Bronchial epithelial cell (primary cell): ENCODE measurements around the gene DNAI2. TPM values are rescaled to one million over a fixed set of nuclear protein-coding genes. Genes with fewer than 3 reads are reported as not detected.

Experiments used
- DNase-seq: peaks from one replicate; pipeline ENCODE4 v3.0.0-alpha.2; 2010; ENCODE audit warnings: low read depth
- FAIRE-seq: peaks from 2 replicates; lab custom pipeline; 2011; peaks lifted over from hg19 to GRCh38; lab: Jason Lieb, UNC
- H3K27me3 ChIP-seq: 2 replicates; pipeline ENCODE4 v1.5.1; 2011; ENCODE audit warnings: low read length; ENCODE audit not compliant: control insufficient read depth, insufficient read depth
- H3K36me3 ChIP-seq: 2 replicates; pipeline ENCODE4 v1.5.1; 2011; ENCODE audit warnings: low read length; ENCODE audit not compliant: control insufficient read depth, insufficient read depth
- H3K4me3 ChIP-seq: 2 replicates; pipeline ENCODE4 v1.5.1; 2011; ENCODE audit warnings: mild to moderate bottlenecking, low read depth, low read length, control low read depth
- total RNA-seq: library from RNA; depleted of rRNA; stranded (reverse); fragments of >200 nt; gene quantifications from 2 replicates; pipeline ENCODE4 v1.2.1, GENCODE V29; 2014
- TF ChIP-seq, protein P1 (sequence below): IDR thresholded peaks from 2 replicates; pipeline ENCODE4 v1.5.1; 2011; ENCODE audit warnings: mild to moderate bottlenecking, moderate library complexity, low read length, control low read depth, inconsistent platforms; ENCODE audit not compliant: insufficient read depth, severe bottlenecking

The DNAI2 gene
- total RNA-seq, 1 donor from 2014 or later: not detected

DNA sequence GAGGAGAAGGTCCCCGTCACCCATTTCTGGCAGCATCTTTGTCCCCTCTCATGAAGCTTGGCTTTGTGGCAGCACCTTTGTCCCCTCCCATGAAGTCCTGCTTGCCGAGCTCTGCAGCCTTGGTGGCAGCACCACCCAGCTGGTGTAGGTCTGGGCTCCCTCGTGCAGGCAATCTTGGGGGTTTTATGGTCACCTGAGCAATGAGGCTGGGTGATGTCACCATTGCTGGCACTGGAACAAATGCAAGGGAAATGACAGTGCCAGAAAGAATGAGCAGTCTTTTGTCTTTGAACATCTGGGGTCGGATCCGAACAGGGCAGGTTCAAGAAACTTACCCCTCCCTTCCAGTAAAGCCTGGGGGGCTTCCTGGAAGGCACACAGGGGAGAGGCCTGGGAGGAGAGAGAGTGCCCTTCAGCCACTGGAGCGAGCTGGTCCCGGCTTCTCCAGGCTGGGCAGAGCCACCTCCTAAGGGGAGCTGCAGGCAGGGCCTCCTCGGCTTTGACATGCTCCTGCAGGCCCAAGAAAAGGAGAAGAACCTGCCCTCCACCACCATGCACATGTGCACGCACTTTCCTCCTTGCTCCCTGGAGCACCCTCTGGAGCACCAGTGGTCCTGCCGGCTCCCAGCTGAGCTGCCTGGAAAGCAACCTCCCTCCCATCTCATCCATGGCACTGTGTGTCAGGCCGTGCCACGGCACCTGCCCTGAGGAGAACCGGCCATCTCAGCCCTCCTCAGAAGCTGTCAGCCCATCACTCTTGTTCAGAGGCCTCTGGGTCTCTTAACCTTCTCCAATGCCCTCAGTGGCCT is 71.6 kb downstream of the DNAI2 start:
- TF ChIP-seq, protein P1, sequence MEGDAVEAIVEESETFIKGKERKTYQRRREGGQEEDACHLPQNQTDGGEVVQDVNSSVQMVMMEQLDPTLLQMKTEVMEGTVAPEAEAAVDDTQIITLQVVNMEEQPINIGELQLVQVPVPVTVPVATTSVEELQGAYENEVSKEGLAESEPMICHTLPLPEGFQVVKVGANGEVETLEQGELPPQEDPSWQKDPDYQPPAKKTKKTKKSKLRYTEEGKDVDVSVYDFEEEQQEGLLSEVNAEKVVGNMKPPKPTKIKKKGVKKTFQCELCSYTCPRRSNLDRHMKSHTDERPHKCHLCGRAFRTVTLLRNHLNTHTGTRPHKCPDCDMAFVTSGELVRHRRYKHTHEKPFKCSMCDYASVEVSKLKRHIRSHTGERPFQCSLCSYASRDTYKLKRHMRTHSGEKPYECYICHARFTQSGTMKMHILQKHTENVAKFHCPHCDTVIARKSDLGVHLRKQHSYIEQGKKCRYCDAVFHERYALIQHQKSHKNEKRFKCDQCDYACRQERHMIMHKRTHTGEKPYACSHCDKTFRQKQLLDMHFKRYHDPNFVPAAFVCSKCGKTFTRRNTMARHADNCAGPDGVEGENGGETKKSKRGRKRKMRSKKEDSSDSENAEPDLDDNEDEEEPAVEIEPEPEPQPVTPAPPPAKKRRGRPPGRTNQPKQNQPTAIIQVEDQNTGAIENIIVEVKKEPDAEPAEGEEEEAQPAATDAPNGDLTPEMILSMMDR: no peak
- Histone ChIP-seq H3K36me3 (no peaks in the 10 kb centered on the region), H3K4me3 (no peak overlapping the region), H3K27me3 (peaks cover 2% of the 10 kb centered on the region)
- FAIRE-seq: no peak
- DNase-seq: peak; percentile 64

DNA sequence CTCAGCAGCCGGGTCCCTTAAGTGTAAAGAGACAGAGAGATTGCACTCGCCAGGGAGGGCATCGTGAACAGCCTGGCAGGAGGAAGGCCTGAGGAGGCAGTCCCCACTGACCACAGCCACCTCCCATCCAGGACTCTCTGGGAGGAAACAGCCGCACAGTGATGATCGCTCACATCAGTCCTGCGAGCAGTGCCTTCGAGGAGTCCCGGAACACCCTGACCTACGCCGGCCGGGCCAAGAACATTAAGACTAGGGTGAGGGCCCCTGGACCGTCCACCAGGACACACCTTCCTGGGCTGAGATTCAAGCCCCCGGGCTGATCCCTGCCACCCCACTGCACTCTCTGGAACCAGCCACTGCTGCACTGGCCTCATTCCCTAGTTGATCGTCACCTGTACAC is 73.6 kb downstream of the DNAI2 start:
- Histone ChIP-seq H3K27me3 (peaks cover 12% of the 10 kb centered on the region), H3K36me3 (no peaks in the 10 kb centered on the region), H3K4me3 (no peak overlapping the region)
- TF ChIP-seq, protein P1: no peak
- FAIRE-seq (no peak), DNase-seq (no peak)

DNA sequence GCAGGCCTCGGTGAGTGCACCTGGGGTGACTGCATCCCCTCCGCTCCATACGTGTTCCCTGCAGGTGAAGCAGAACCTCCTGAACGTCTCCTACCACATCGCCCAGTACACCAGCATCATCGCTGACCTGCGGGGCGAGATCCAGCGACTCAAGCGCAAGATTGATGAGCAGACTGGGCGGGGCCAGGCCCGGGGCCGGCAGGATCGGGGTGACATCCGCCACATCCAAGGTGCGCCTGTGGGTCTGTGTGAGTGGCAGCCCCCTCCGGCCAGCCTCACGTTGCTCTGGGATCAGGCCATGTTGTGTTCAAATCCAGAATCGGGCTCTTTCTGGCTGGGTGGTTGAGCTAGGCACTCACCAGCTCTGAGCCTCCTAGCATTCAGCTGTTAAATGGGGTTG is 75.1 kb downstream of the DNAI2 start:
- Histone ChIP-seq H3K4me3 (no peak overlapping the region), H3K27me3 (peaks cover 19% of the 10 kb centered on the region), H3K36me3 (no peaks in the 10 kb centered on the region)
- no peak for DNase-seq
- TF ChIP-seq, protein P1: no peak
- FAIRE-seq: no peak

DNA sequence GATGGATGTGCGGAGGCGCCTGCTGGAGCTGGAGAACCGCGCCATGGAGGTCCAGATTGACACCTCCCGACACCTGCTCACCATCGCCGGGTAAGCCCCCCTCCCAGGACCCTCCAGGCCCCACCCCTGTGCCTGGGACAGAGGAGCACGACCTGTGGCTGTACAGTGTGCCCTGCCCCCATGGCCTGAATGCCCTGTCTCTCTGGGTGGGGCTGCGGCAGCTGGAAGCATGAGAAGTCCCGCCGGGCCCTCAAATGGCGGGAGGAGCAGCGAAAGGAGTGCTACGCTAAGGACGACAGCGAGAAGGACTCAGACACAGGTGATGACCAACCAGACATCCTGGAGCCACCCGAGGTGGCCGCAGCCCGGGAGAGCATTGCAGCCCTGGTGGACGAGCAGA is 76.5 kb downstream of the DNAI2 start:
- Histone ChIP-seq H3K27me3 (peaks cover 17% of the 10 kb centered on the region), H3K36me3 (no peaks in the 10 kb centered on the region), H3K4me3 (no peak overlapping the region)
- TF ChIP-seq, protein P1: no peak
- FAIRE-seq (no peak), DNase-seq (no peak)

DNA sequence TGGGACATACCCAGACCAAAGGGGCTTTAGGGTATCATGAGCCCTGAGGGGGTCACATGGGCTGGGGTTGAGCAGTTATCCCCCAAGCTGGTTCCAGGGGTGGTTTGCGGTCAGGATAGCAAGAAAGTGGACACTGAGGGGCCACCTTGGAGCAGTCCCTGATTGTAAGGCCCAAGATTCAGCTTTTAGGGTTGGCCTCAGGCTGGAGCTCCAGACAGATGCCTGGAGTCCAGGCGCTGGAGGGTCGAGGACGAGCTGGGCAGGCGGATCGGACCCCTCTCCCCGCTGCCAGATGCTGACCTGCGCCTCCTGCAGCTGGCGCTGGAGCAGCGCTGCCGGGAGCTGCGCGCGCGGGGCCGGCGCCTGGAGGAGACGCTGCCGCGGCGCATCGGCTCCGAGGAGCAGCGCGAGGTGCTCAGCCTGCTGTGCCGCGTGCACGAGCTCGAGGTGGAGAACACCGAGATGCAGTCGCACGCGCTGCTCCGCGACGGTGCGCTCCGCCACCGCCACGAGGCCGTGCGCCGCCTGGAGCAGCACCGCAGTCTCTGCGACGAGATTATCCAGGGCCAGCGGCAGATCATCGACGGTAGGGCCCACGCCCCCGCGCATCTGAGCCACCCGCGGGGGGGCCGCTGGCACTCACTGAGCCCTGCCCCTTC is 77.6 kb downstream of the DNAI2 start:
- FAIRE-seq: no peak
- H3K4me3 ChIP-seq: no peak overlapping the region
- peaks cover 20% of the 10 kb centered on the region for H3K27me3 ChIP-seq
- DNase-seq: no peak
- H3K36me3 ChIP-seq: no peaks in the 10 kb centered on the region
- TF ChIP-seq, protein P1: no peak
